HL-60 (cell line): ENCODE results near the gene ARPC1B.

Source experiments
- POLR2AphosphoS5 ChIP-seq: IDR thresholded peaks from 2 replicates; pipeline ENCODE4 v1.6.1; 2012; ENCODE audit warnings: low read depth
- TF ChIP-seq, protein P1 (sequence below): IDR thresholded peaks from one replicate; pipeline ENCODE4 v1.5.1; 2011; ENCODE audit warnings: low read length, control low read depth, inconsistent platforms; ENCODE audit not compliant: insufficient read depth

DNA sequence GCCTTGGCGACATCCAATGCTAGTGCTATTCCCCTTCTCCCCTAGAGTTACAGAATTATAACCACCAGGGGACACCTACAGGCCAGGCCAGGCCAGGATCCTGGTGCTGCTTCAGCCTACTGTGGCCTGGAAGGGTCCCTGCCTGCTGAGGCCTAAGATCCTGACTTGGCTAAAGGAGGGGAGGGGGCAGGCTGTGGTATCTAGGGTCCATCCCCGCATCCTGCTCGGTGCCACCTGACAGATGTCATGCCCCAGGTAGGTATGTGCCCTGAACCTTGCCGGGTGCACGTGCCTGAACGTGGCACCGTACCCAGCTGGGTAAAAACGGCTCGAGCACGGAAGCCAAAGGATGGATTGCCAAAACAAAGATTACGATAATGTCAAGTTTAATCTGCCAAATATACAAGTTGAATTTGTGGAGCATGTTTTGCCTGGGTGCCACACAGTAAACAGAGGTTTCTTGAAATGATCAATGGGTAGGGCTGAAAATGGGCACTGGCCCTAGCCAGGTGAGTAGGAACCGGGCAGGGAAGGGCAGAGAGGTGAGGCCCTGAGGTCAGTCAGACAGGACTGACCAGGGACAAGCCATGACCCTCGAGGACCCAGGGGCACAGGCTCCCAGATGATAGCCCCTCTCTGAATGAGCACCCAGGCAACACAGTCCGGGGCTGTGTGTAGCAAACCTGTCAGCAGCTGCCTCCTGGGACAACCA, 21.2 kb downstream of the ARPC1B start:
- TF ChIP-seq, protein P1, sequence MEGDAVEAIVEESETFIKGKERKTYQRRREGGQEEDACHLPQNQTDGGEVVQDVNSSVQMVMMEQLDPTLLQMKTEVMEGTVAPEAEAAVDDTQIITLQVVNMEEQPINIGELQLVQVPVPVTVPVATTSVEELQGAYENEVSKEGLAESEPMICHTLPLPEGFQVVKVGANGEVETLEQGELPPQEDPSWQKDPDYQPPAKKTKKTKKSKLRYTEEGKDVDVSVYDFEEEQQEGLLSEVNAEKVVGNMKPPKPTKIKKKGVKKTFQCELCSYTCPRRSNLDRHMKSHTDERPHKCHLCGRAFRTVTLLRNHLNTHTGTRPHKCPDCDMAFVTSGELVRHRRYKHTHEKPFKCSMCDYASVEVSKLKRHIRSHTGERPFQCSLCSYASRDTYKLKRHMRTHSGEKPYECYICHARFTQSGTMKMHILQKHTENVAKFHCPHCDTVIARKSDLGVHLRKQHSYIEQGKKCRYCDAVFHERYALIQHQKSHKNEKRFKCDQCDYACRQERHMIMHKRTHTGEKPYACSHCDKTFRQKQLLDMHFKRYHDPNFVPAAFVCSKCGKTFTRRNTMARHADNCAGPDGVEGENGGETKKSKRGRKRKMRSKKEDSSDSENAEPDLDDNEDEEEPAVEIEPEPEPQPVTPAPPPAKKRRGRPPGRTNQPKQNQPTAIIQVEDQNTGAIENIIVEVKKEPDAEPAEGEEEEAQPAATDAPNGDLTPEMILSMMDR: no peak
- TF ChIP-seq POLR2AphosphoS5: peak; percentile 64
